Stomach (tissue), 4 donors: ENCODE data around the gene ZNF611.
"Not testable (repeated sequence)": the region's sequence is repeated elsewhere in the genome, so short reads cannot be mapped to it uniquely, and the experiment has no call there.

Source experiments
- CTCF ChIP-seq, 7 experiments: fragments of 450-650 bp in 4 of 7; fragments of 200-600 bp in 3 of 7; sonication (generic) in 3 of 7; IDR thresholded peaks; one replicate each; pipeline ENCODE4 v1.5.1; 2016 to 2019; ENCODE audit warnings: antibody characterized with exemption in 7 of 7, control low read depth in 2 of 7, mild to moderate bottlenecking in 1 of 7
- EP300 ChIP-seq: sonication (generic); formaldehyde crosslinking; IDR thresholded peaks from one replicate; pipeline ENCODE4 v1.6.1; 2017; ENCODE audit warnings: antibody characterized with exemption
- POLR2A ChIP-seq, 4 donors: fragments of 450-650 bp; IDR thresholded peaks; one replicate each; pipeline ENCODE4 v1.6.1; 2016; ENCODE audit warnings: antibody characterized with exemption in 4 of 4, control low read depth in 2 of 4, mild to moderate bottlenecking in 1 of 4, moderate library complexity in 1 of 4
- POLR2AphosphoS5 ChIP-seq, 3 donors: sonication (generic); formaldehyde crosslinking; IDR thresholded peaks; one replicate each; pipeline ENCODE4 v1.6.1; 2016; ENCODE audit warnings: antibody characterized with exemption in 3 of 3

GRCh38 chr19:52681216-52681615, 53.6 kb downstream of the ZNF611 start:
- not testable (repeated sequence) for TF ChIP-seq POLR2A (IDR thresholded peaks at IDR 0.05); CTCF (IDR thresholded peaks at IDR 0.05); POLR2AphosphoS5 (IDR thresholded peaks at IDR 0.05); EP300
